NCI-H345 treated with DMSO at 0.1 percent for 48 hours (cell line): ENCODE measurements around the gene SOX18.
"Not testable (repeated sequence)": the region's sequence is repeated elsewhere in the genome, so short reads cannot be mapped to it uniquely, and the experiment has no call there.

ENCODE experiments used
- DNase-seq: peaks from one replicate; lab custom pipeline; 2025; ENCODE audit not compliant: unreplicated experiment; lab: John Stamatoyannopoulos, UW

SOX18 gene

DNA sequence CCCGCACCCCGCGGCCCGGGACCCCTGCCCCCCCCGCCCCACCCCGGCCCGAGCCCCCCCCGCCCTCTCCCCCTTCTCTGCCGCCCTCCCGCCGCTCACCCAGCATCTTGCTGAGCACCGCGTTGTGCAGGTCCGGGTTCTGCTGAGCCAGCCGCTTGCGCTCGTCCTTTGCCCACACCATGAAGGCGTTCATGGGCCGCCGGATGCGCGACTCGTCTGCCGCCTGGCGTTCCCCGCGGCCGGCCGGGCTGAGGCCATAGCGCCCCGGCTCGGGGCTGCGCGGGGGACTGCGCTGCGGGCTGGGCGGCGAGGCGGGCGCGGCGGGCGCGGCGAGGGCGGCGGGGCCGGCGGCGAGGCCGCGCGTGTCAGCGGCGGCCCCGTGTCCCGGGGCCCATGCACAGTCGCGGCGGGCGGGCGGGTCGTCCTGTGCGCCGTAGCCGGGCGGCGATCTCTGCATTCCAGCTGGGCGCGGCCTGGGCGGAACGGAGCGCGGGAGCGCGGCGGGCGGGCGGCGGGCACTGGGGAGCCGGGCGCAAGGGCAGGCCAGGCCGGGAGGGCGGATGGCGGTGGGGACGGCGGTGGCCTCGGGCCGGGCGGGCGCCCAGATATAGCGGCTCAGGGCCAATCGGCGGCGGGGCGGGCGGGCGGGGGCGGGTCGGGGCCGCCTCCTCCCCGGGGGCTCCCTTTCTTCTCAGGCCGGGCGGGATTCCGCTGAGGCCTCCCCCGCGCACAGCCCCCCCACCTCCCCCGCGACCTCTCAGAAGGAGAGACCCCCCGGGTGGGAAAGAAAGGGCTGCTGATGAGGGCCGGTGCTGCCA, at the start of gene SOX18:
SOX18 (minus strand) TSS at position 580 of the 818 bp plus-strand sequence; CDS start at position 457, 123 bp downstream.
- no peak for DNase-seq

- DNase-seq, result no peak
Observed at GRCh38 chr20:64098471-64099013, 49.1 kb upstream of the SOX18 start.

DNA sequence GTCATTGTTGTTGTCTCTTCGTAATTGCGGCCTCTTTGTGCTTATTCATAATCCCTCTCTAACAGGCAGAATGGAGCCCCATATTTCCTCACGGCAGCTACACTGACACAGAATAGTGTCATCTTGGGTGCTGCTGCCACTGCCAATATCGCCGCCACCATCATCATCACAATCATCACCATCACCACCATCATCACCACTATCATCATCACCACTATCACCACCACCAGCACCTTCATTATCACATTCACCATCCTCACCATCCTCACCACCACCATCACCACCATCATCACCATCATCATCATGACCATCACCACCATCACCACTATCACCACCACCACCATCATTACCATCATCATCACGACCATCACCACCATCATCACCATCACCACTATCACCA, 47.1 kb upstream of the SOX18 start:
- no peak for DNase-seq

GRCh38 chr20:64095927-64096326, 46.5 kb upstream of the SOX18 start:
- DNase-seq, result no peak

- no peak for DNase-seq
Observed at GRCh38 chr20:64095455-64095854, 46.0 kb upstream of the SOX18 start.

- no peak for DNase-seq
Observed at GRCh38 chr20:64093013-64093503, 43.6 kb upstream of the SOX18 start.

- no peak for DNase-seq
Observed at GRCh38 chr20:64092258-64093012, 43.0 kb upstream of the SOX18 start.

DNA sequence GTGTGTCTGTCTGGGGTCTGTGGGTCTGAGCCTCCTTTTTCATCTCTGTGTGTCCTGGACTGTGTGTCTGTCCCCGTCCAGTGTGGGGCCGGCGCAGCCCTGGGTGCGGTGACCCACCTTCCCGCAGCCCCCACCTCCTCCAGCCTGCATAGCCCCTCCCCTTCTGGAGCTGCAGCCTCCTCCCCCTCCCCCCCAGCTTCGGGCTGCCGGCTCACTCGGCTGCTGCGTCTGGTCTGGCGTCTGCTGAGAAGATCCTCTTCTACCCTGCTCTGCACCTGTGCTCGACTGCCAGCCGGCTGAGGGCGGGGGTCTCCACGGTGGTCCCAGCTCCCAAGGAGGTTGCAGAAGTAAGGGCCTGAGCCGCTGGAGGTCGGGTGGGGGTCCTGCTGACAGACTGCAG, 42.3 kb upstream of the SOX18 start:
- no peak for DNase-seq

DNA sequence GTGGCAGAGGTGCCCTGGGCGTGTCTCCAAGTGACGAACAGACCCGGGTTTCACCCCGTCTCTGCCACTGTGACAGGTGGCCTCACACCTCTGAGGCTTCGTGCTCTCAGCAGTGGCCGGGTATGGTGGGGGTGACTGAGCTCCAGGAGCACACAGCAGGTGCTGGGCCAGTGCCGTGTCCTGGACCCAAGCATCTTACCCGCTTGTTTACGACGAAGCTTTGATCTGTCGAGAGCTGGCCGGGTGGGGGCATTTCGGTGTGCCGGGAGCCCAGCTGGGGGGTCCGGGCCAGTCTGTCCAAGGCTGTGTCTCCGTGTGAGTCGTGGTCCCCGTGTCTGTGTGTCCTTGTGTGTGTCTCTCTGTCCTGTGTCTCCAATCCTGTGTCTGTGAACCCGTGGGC, 41.9 kb upstream of the SOX18 start:
- no peak for DNase-seq

GRCh38 chr20:64090165-64090564, 40.7 kb upstream of the SOX18 start:
- no peak for DNase-seq

DNA sequence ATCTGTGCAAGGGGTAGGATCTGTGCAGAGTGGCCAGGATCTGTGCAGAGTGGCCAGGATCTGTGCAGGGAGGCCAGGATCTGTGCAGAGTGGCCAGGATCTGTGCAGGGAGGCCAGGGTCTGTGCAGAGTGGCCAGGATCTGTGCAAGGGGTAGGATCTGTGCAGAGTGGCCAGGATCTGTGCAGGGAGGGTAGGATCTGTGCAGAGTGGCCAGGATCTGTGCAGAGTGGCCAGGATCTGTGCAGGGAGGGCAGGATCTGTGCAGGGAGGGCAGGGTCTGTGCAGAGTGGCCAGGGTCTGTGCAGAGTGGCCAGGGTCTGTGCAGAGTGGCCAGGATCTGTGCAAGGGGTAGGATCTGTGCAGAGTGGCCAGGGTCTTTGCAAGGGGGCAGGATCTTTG, 39.1 kb upstream of the SOX18 start:
- DNase-seq, result not testable (repeated sequence)

DNA sequence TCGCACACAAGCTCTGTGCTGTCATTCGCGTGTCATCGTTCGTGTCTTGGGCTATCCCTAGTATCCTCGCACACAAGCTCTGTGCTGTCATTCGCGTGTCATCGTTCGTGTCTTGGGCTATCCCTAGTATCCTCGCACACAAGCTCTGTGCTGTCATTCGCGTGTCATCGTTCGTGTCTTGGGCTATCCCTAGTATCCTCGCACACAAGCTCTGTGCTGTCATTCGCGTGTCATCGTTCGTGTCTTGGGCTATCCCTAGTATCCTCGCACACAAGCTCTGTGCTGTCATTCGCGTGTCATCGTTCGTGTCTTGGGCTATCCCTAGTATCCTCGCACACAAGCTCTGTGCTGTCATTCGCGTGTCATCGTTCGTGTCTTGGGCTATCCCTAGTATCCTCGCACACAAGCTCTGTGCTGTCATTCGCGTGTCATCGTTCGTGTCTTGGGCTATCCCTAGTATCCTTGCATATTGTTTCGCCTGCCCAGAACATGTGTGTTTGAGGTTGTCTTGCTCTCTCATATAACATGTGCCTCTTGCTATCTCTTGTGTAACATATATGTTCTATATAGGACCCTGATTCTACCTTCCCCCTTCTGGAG, 37.9 kb upstream of the SOX18 start:
- not testable (repeated sequence) for DNase-seq

GRCh38 chr20:64086801-64087200, 37.4 kb upstream of the SOX18 start:
- DNase-seq, result no peak

GRCh38 chr20:64084685-64085152, 35.3 kb upstream of the SOX18 start:
- DNase-seq, result no peak

DNA sequence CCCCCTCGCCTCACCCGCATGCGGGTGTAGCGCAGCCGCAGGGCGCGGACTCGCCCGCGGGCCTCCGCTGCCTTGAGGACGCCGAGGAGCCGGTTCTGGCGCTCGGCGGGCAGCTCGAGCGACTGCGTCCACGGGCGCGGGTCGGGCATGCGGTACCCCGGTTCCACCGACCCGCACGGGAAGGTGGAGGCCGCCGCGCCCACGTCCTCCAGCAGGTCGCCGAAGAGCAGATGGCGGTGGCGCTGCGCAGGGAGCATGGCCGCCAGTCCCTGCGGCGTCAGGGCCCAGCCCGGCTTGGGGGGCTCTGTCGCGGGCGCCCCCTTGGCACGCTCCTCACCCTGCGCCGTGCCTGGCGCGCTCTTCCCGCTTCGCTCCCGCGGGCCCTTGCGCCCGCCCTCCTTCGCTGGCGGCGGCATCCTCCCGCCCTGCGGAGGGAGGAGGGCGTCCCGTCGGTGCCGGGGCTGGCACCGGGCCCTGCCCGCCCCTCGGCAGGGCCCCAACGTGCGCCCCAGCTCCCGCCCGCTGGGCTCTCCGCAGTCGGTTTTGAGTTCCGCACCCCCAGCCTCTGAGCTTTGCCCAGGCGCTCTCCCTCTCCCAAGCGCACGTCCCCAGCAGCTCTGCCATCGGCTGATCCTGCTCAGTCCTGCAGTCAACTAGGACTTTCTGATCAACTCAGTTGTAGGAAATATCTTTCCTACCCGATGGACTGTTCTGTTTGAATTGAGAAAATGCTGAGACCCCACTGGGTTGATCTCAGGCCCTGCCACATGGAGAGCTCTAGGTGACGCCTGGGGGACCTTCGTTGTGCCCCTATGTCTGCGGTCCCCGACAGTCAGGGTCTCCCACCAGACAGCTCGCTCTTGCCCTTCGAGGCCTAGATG, 34.6 kb upstream of the SOX18 start, which contains the start of gene LKAAEAR1:
LKAAEAR1 (minus strand) TSS at position 595 of the 881 bp plus-strand sequence; CDS start at position 416, 179 bp downstream.
- DNase-seq, result no peak

DNA sequence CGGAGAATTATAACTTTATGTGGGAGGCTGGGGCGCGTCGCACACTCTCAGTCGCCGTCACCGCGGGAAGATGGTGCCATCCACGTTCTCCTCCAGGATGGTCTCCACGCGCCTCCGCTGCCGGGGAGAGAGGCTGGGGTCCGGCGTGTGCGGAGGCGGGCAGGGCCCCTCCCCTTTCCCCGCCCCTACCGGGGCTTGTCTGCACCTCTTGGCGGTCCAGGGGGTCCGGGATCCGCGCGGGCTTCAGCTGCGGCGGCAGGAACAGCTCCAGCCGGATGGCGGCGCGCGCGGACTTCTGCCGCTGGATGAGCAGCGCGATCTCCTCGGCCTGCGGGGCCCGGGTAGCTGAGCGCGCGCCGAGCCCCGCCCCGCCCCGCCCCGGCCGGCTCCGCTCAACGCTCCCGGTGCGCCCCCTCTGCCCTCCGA, 34.0 kb upstream of the SOX18 start:
- DNase-seq, result peak; percentile 87

GRCh38 chr20:64082820-64083377, 33.5 kb upstream of the SOX18 start:
- DNase-seq, result no peak

GRCh38 chr20:64082126-64082731, 32.8 kb upstream of the SOX18 start:
- no peak for DNase-seq

- no peak for DNase-seq
Observed at GRCh38 chr20:64081624-64081964, 32.2 kb upstream of the SOX18 start.
